Measurements from ENCODE around the gene SIRPA.

Gene SIRPA

GRCh38 chr20:1861347-1861976, 33.7 kb upstream of the SIRPA start:
- Mint-ChIP-seq H3K27ac (no peak overlapping the region), H3K9me3 (no peaks in the 10 kb centered on the region)
- DNase-seq (ENCODE audit: low spot score in 2 of 2): no peak

GRCh38 chr20:1861996-1862662, 33.1 kb upstream of the SIRPA start:
- H3K27ac Mint-ChIP-seq: no peak overlapping the region
- peaks cover 15% of the 10 kb centered on the region for H3K4me1 Mint-ChIP-seq
- DNase-seq (ENCODE audit: low spot score in 2 of 2) (no peak), ATAC-seq (ENCODE audit: low read depth) (no peak)
- H3K36me3 Mint-ChIP-seq: no peaks in the 10 kb centered on the region
- H3K9me3 Mint-ChIP-seq: no peaks in the 10 kb centered on the region
- H3K4me3 Mint-ChIP-seq: no peak overlapping the region
- peaks cover 11% of the 10 kb centered on the region for H3K27me3 Mint-ChIP-seq

More at GRCh38 chr20:1861347-1861976, 33.7 kb upstream of the SIRPA start:
- no peaks in the 10 kb centered on the region for H3K36me3 Mint-ChIP-seq
- peaks cover 9% of the 10 kb centered on the region for H3K27me3 Mint-ChIP-seq
- no peak overlapping the region for H3K4me3 Mint-ChIP-seq
- ATAC-seq (ENCODE audit: low read depth): no peak
- H3K4me1 Mint-ChIP-seq: peaks cover 9% of the 10 kb centered on the region

DNA sequence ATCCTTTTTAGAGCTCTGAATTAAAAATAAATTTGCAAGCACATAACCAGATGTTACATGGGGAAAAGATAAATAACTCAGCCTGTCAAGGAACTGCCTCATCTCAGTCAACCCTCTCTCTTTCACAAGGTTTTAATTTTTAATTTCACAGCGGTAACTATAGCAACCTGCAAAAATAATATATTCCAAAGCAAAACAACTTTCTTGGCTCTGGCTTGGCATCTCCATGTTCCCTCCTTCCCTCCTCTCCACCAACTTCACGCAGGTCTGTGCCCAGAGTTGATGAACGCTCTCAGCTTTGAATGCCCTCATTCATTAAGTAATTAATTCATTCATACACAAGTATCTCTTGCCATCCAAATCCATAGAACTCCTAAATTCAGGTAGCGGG, 32.5 kb upstream of the SIRPA start:
- H3K4me1 Mint-ChIP-seq: peaks cover 18% of the 10 kb centered on the region
- H3K9me3 Mint-ChIP-seq: no peaks in the 10 kb centered on the region
- ATAC-seq (ENCODE audit: low read depth) (no peak), DNase-seq (ENCODE audit: low spot score in 2 of 2) (no peak)
- no peak overlapping the region for H3K27ac Mint-ChIP-seq
- H3K4me3 Mint-ChIP-seq: no peak overlapping the region
- H3K27me3 Mint-ChIP-seq: peaks cover 11% of the 10 kb centered on the region
- H3K36me3 Mint-ChIP-seq: no peaks in the 10 kb centered on the region

DNA sequence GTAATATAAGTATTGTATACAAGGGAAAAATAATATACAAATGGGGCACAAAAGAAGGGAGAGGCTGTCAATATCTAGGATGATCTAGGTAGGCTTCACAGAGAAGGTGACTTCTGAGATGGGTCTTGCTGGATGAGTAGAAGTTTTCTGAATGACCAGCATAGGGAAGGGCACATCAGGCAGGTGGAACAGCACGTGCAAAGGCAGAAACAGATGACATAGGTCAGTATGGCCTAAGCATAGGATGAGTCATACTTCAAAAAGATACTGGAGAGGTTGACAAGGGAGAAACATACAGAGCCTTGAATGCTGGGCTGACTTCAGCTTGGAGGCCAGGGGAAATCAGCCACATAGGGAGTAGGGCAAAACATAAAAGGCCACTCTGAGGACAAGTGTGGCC, 31.9 kb upstream of the SIRPA start:
- H3K9me3 Mint-ChIP-seq: no peaks in the 10 kb centered on the region
- H3K4me1 Mint-ChIP-seq: peaks cover 23% of the 10 kb centered on the region
- H3K27ac Mint-ChIP-seq: peak overlapping the region; percentile 15
- H3K27me3 Mint-ChIP-seq: peaks cover 11% of the 10 kb centered on the region
- no peak overlapping the region for H3K4me3 Mint-ChIP-seq
- DNase-seq (ENCODE audit: low spot score in 2 of 2): no peak
- ATAC-seq (ENCODE audit: low read depth): no peak
- no peaks in the 10 kb centered on the region for H3K36me3 Mint-ChIP-seq

DNA sequence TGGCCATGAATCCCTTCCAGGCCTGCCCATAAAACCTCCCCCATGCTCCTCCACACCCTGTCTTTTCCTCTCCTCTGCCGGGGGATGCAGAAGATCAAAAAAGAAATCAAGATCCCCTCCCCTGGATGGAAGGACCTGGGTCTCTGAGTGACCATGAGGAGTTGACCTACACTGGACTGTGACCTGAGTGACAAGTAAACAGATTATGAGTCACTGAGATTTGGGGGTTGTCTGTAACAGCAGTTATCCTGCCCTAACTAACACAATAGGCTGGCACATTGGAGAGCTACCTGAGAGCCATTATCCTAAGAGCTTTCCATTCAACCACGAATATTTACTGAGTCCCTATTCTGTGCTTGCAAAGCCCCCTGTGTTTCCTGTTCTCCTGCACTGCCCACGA, 28.4 kb upstream of the SIRPA start:
- H3K27ac Mint-ChIP-seq: no peak overlapping the region
- no peak for DNase-seq (ENCODE audit: low spot score in 2 of 2)
- no peaks in the 10 kb centered on the region for H3K9me3 Mint-ChIP-seq
- no peak for ATAC-seq (ENCODE audit: low read depth)
- H3K36me3 Mint-ChIP-seq: no peaks in the 10 kb centered on the region
- peaks cover 45% of the 10 kb centered on the region for H3K4me1 Mint-ChIP-seq
- H3K27me3 Mint-ChIP-seq: peaks cover 7% of the 10 kb centered on the region
- H3K4me3 Mint-ChIP-seq: no peak overlapping the region

- peak overlapping the region; percentile 70 for H3K27ac Mint-ChIP-seq
- H3K36me3 Mint-ChIP-seq: no peaks in the 10 kb centered on the region
- no peak for DNase-seq (ENCODE audit: low spot score in 2 of 2)
These were observed 27.5 kb upstream of the SIRPA start for GRCh38 chr20:1867495-1868260.

GRCh38 chr20:1868856-1869255, 26.4 kb upstream of the SIRPA start:
- peaks cover 2% of the 10 kb centered on the region for H3K27me3 Mint-ChIP-seq
- H3K4me3 Mint-ChIP-seq: no peak overlapping the region
- no peaks in the 10 kb centered on the region for H3K9me3 Mint-ChIP-seq
- DNase-seq (ENCODE audit: low spot score in 2 of 2) (no peak), ATAC-seq (ENCODE audit: low read depth) (no peak)
- H3K36me3 Mint-ChIP-seq: no peaks in the 10 kb centered on the region
- H3K4me1 Mint-ChIP-seq: peaks cover 41% of the 10 kb centered on the region
- H3K27ac Mint-ChIP-seq: peak overlapping the region; percentile 70

More at GRCh38 chr20:1867495-1868260, 27.5 kb upstream of the SIRPA start:
- no peaks in the 10 kb centered on the region for H3K9me3 Mint-ChIP-seq
- peaks cover 7% of the 10 kb centered on the region for H3K27me3 Mint-ChIP-seq
- ATAC-seq (ENCODE audit: low read depth): no peak
- H3K4me1 Mint-ChIP-seq: peaks cover 46% of the 10 kb centered on the region
- no peak overlapping the region for H3K4me3 Mint-ChIP-seq

DNA sequence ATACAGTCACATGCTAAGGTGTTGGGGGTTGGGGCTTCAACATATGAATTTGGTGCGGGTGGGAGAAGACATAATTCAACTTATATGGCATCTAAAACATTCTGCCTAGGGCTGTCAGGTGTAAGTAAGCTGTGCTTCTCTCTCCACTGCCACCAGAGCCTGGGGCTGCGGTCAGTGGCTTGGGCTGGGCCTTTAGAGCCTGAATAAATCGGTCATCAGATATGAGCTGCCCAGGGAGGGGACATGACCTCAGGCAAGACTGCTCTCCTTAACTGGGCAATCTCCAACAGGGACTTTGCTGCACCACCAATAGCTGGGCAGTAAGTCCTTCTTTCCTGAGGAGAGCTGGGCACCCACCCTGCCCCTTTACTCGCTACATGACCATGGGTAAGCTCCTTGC, 24.9 kb upstream of the SIRPA start:
- Mint-ChIP-seq H3K9me3 (no peaks in the 10 kb centered on the region), H3K4me3 (no peak overlapping the region), H3K36me3 (no peaks in the 10 kb centered on the region), H3K27ac (peak overlapping the region; percentile 72), H3K27me3 (peaks cover 2% of the 10 kb centered on the region), H3K4me1 (peaks cover 41% of the 10 kb centered on the region)
- DNase-seq (ENCODE audit: low spot score in 2 of 2): no peak
- no peak for ATAC-seq (ENCODE audit: low read depth)

DNA sequence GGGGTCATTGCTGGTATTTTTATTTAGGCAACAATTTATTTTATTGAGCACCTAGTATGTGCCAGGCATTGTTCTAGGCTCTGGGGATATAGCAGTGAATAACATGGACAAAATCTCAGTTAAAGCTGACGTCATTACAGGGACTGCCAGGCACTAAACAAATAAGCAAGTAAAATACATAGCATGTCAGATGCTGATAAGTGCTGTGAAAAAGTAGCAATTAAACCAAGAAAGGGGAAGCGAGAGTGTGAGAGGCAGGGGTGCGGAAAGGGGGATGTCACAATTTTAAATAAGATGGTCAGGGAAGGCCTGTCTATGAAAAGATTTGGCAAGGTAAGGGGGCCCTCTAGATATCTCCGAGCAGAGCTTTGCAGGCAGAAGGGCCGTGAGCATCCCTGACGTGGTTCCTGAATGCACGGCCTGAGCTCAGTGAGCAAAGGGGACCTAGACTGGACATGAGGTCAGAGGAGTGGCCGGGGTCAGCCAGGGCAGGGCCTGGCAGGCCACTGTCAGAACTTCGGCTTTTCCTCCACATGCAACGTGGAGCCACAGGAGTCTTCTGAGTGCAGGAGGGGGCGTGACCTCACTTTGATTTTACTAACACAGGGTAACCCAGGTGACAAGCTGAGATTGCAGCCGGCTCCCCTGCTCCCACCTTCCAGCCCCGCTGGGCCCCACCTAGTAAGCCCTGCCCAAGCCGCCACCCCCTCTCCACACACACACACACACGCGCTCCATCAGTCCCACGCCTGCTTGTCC, 24.2 kb upstream of the SIRPA start:
- ATAC-seq (ENCODE audit: low read depth) (peak; percentile 83), DNase-seq (ENCODE audit: low spot score in 2 of 2) (peak; percentile 70 to 78)
- no peaks in the 10 kb centered on the region for H3K9me3 Mint-ChIP-seq
- peak overlapping the region; percentile 72 for H3K27ac Mint-ChIP-seq
- H3K4me1 Mint-ChIP-seq: peaks cover 44% of the 10 kb centered on the region
- peaks cover 2% of the 10 kb centered on the region for H3K27me3 Mint-ChIP-seq
- H3K36me3 Mint-ChIP-seq: no peaks in the 10 kb centered on the region
- peak overlapping the region; percentile 49 for H3K4me3 Mint-ChIP-seq

- ATAC-seq (ENCODE audit: low read depth) (peak; percentile 16), DNase-seq (ENCODE audit: low spot score in 2 of 2) (no peak)
- Mint-ChIP-seq H3K27me3 (no peaks in the 10 kb centered on the region), H3K4me1 (peaks cover 40% of the 10 kb centered on the region), H3K36me3 (no peaks in the 10 kb centered on the region), H3K4me3 (no peak overlapping the region), H3K9me3 (no peaks in the 10 kb centered on the region), H3K27ac (peak overlapping the region; percentile 72)
These were observed 23.3 kb upstream of the SIRPA start for GRCh38 chr20:1871807-1872458.

- no peaks in the 10 kb centered on the region for H3K27me3 Mint-ChIP-seq
- H3K36me3 Mint-ChIP-seq: no peaks in the 10 kb centered on the region
- DNase-seq (ENCODE audit: low spot score in 2 of 2) (no peak), ATAC-seq (ENCODE audit: low read depth) (no peak)
- no peak overlapping the region for H3K4me3 Mint-ChIP-seq
- H3K27ac Mint-ChIP-seq: peak overlapping the region; percentile 72
- peaks cover 35% of the 10 kb centered on the region for H3K4me1 Mint-ChIP-seq
- H3K9me3 Mint-ChIP-seq: no peaks in the 10 kb centered on the region
These were observed 22.6 kb upstream of the SIRPA start for GRCh38 chr20:1872459-1873097.

DNA sequence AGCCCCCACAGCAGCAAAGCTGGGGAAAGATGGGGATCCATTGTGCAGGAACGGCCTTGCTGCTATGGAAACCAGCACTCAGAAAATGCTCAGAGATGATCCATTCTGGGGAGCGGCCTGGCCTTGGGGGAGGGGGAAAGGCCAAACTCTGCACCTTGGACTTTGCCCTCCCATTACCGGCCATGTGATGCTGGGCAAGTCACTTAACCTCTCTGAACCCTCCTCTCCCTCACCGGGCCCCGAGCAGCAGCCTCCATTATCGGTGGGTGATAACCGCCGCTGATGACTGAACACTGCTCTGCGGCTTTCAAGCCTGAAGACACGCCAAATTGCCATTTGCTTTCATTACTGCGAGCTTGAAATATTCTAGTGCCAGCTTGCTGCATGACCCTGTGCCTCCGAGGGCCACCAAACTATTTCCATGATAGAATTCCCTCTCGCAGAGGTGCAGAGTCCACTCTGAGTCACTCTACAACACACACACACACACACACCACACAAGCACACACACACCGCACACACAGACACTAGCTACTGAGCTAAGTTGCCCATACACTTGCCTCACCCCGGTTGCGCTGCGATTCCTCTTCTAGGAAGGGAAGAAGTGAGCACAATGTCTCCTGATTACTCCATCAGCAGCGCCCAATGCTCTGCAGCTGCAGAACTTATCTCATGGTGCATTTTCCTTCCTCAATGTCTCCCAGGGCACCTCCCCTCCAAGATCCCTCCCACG, 20.6 kb upstream of the SIRPA start:
- H3K36me3 Mint-ChIP-seq: no peaks in the 10 kb centered on the region

GRCh38 chr20:1875183-1875554, 20.0 kb upstream of the SIRPA start:
- no peak for ATAC-seq (ENCODE audit: low read depth)
- peak overlapping the region; percentile 1 for H3K27ac Mint-ChIP-seq
- DNase-seq (ENCODE audit: low spot score in 2 of 2): no peak
- H3K9me3 Mint-ChIP-seq: no peaks in the 10 kb centered on the region
- no peaks in the 10 kb centered on the region for H3K36me3 Mint-ChIP-seq
- H3K4me3 Mint-ChIP-seq: no peak overlapping the region
- no peaks in the 10 kb centered on the region for H3K27me3 Mint-ChIP-seq
- peaks cover 27% of the 10 kb centered on the region for H3K4me1 Mint-ChIP-seq

More for the DNA sequence above, 20.6 kb upstream of the SIRPA start:
- H3K9me3 Mint-ChIP-seq: no peaks in the 10 kb centered on the region
- H3K27ac Mint-ChIP-seq: no peak overlapping the region
- H3K4me1 Mint-ChIP-seq: peaks cover 29% of the 10 kb centered on the region
- H3K27me3 Mint-ChIP-seq: no peaks in the 10 kb centered on the region
- DNase-seq (ENCODE audit: low spot score in 2 of 2) (no peak), ATAC-seq (ENCODE audit: low read depth) (no peak)
- H3K4me3 Mint-ChIP-seq: no peak overlapping the region
